ENCODE results near the gene TMCC2.

GRCh38 chr1:205309741-205310140 is 82.0 kb downstream of the TMCC2 start:
- TF ChIP-seq POLR2A (IDR thresholded peaks at IDR 0.05) (no peak), CTCF (IDR thresholded peaks at IDR 0.05) (no peak)

All from Peyer's patch (tissue), 4 donors.